WTC11 (cell line): Measurements from ENCODE around the gene TSPAN9. TPM values are rescaled to one million over a fixed set of nuclear protein-coding genes. Genes with fewer than 3 reads are reported as not detected.

Source experiments
- ATAC-seq: fragments of 200-7000 bp; cut with Tn5 transposase; 2 replicates; pipeline ENCODE4 v1.10.0; 2021; ENCODE audit warnings: mild to moderate bottlenecking, moderate library complexity
- CTCF ChIA-PET: fragments of 300-600 bp; sonication (Branson Sonifier 250); formaldehyde crosslinking; loops from one replicate; lab custom pipeline; 2021; ENCODE audit warnings: antibody characterized with exemption; lab: Charles Lee
- POLR2A ChIA-PET: fragments of 350-600 bp; sonication (Branson Sonifier 250); formaldehyde crosslinking; loops from one replicate; lab custom pipeline; 2021; ENCODE audit warnings: antibody characterized with exemption; lab: Charles Lee
- DNase-seq: peaks from one replicate; pipeline ENCODE4 v3.0.0; 2021; ENCODE audit warnings: low spot score
- H3K27ac Mint-ChIP-seq: 2 replicates; pipeline ENCODE4 v1.8.0; 2021; ENCODE audit warnings: mixed read lengths
- H3K27me3 Mint-ChIP-seq: 2 replicates; pipeline ENCODE4 v1.8.0; 2021; ENCODE audit warnings: low read depth, mild to moderate bottlenecking, moderate library complexity, mixed read lengths
- H3K36me3 Mint-ChIP-seq: 2 replicates; pipeline ENCODE4 v1.8.0; 2021; ENCODE audit warnings: mixed read lengths
- H3K4me1 Mint-ChIP-seq: 2 replicates; pipeline ENCODE4 v1.8.0; 2022; ENCODE audit warnings: mixed read lengths
- H3K4me3 Mint-ChIP-seq: 2 replicates; pipeline ENCODE4 v1.8.0; 2021; ENCODE audit warnings: mild to moderate bottlenecking, moderate library complexity, mixed read lengths
- H3K9me3 Mint-ChIP-seq: 2 replicates; pipeline ENCODE4 v1.8.0; 2021; ENCODE audit warnings: mixed read lengths
- ATF6 ChIP-seq: sonication (generic); formaldehyde crosslinking; IDR thresholded peaks from 2 replicates; pipeline ENCODE4 v1.8.1; 2023; ENCODE audit warnings: mild to moderate bottlenecking, missing genetic modification reagents
- CDX4 ChIP-seq: fragments of 250-450 bp; sonication (Bioruptor Pico); IDR thresholded peaks from 2 replicates; pipeline ENCODE4 v1.9.0; 2021; ENCODE audit warnings: moderate library complexity, mild to moderate bottlenecking, inconsistent platforms, borderline replicate concordance
- ELF4 ChIP-seq: sonication (generic); formaldehyde crosslinking; IDR thresholded peaks from 2 replicates; pipeline ENCODE4 v1.8.1; 2022; ENCODE audit warnings: low read depth, mild to moderate bottlenecking, moderate library complexity, missing genetic modification reagents
- ESRRA ChIP-seq: sonication (generic); formaldehyde crosslinking; IDR thresholded peaks from 2 replicates; pipeline ENCODE4 v1.8.1; 2022; ENCODE audit warnings: mild to moderate bottlenecking, missing genetic modification reagents, borderline replicate concordance
- FOXJ3 ChIP-seq: sonication (generic); formaldehyde crosslinking; IDR thresholded peaks from 2 replicates; pipeline ENCODE4 v1.9.0; 2021; ENCODE audit warnings: missing genetic modification reagents, mild to moderate bottlenecking, borderline replicate concordance
- FOXP4 ChIP-seq: sonication (generic); formaldehyde crosslinking; IDR thresholded peaks from 2 replicates; pipeline ENCODE4 v1.8.0; 2022; ENCODE audit warnings: mild to moderate bottlenecking, missing genetic modification reagents
- GRHL2 ChIP-seq: fragments of 250-450 bp; sonication (Bioruptor Pico); IDR thresholded peaks from 2 replicates; pipeline ENCODE4 v1.8.0; 2022; ENCODE audit warnings: mild to moderate bottlenecking, moderate library complexity; ENCODE audit not compliant: insufficient replicate concordance, severe bottlenecking
- GTF2I ChIP-seq: fragments of 250-450 bp; sonication (Bioruptor Pico); conservative IDR thresholded peaks from 2 replicates; pipeline ENCODE4 v1.4.0; 2021; ENCODE audit warnings: mild to moderate bottlenecking
- HMGA2 ChIP-seq: fragments of 250-450 bp; sonication (Bioruptor Pico); IDR thresholded peaks from 2 replicates; pipeline ENCODE4 v1.4.0; 2021; ENCODE audit warnings: mild to moderate bottlenecking, moderate library complexity
- OVOL2 ChIP-seq: fragments of 250-450 bp; sonication (Bioruptor Pico); IDR thresholded peaks from 2 replicates; pipeline ENCODE4 v1.9.0; 2021; ENCODE audit warnings: mild to moderate bottlenecking, borderline replicate concordance
- RELA ChIP-seq: sonication (generic); formaldehyde crosslinking; IDR thresholded peaks from 2 replicates; pipeline ENCODE4 v1.8.1; 2022; ENCODE audit warnings: missing genetic modification reagents, mild to moderate bottlenecking, borderline replicate concordance
- RORB ChIP-seq: fragments of 250-450 bp; sonication (Bioruptor Pico); IDR thresholded peaks from 2 replicates; pipeline ENCODE4 v1.9.0; 2021; ENCODE audit warnings: mild to moderate bottlenecking
- SP1 ChIP-seq: sonication (generic); formaldehyde crosslinking; conservative IDR thresholded peaks from 2 replicates; pipeline ENCODE4 v1.8.1; 2022; ENCODE audit warnings: missing genetic modification reagents
- STAT6 ChIP-seq: sonication (generic); formaldehyde crosslinking; conservative IDR thresholded peaks from 2 replicates; pipeline ENCODE4 v1.8.1; 2023; ENCODE audit warnings: mild to moderate bottlenecking, low read depth, missing genetic modification reagents, moderate library complexity
- USF1 ChIP-seq: sonication (generic); formaldehyde crosslinking; IDR thresholded peaks from 2 replicates; pipeline ENCODE4 v1.8.0; 2022; ENCODE audit warnings: mild to moderate bottlenecking, missing genetic modification reagents
- ZBTB43 ChIP-seq: sonication (generic); formaldehyde crosslinking; IDR thresholded peaks from 2 replicates; pipeline ENCODE4 v1.8.1; 2023; ENCODE audit warnings: mild to moderate bottlenecking, missing genetic modification reagents
- ZNF138 ChIP-seq: sonication (generic); formaldehyde crosslinking; conservative IDR thresholded peaks from 2 replicates; pipeline ENCODE4 v1.8.1; 2022; ENCODE audit warnings: mild to moderate bottlenecking, moderate library complexity, missing genetic modification reagents
- ZNF219 ChIP-seq: sonication (generic); formaldehyde crosslinking; IDR thresholded peaks from 2 replicates; pipeline ENCODE4 v1.8.0; 2023; ENCODE audit warnings: missing genetic modification reagents, mild to moderate bottlenecking, borderline replicate concordance
- ZNF317 ChIP-seq: sonication (generic); formaldehyde crosslinking; IDR thresholded peaks from 2 replicates; pipeline ENCODE4 v1.8.1; 2023; ENCODE audit warnings: low read depth, mild to moderate bottlenecking, moderate library complexity, missing genetic modification reagents, borderline replicate concordance
- ZNF423 ChIP-seq: fragments of 250-450 bp; sonication (Bioruptor Pico); IDR thresholded peaks from 2 replicates; pipeline ENCODE4 v2.1.2; 2022; ENCODE audit warnings: mild to moderate bottlenecking, moderate library complexity
- ZNF425 ChIP-seq: fragments of 250-450 bp; sonication (Bioruptor Pico); conservative IDR thresholded peaks from 2 replicates; pipeline ENCODE4 v1.9.0; 2021; ENCODE audit warnings: mild to moderate bottlenecking
- total RNA-seq: library from RNA; stranded (reverse); gene quantifications from 3 replicates; pipeline ENCODE4 v1.2.3, GENCODE V29; 2021

The TSPAN9 gene
- total RNA-seq, 1 experiment from 2014 or later: 27.6 TPM

GRCh38 chr12:3158851-3159465 is 81.8 kb downstream of the TSPAN9 start:
- peaks cover 25% of the 10 kb centered on the region for H3K9me3 Mint-ChIP-seq
- POLR2A ChIA-PET: no interaction called here
- peaks cover 31% of the 10 kb centered on the region for H3K4me1 Mint-ChIP-seq
- no peaks in the 10 kb centered on the region; the same call in none of the 2 replicates for H3K27me3 Mint-ChIP-seq
- TF ChIP-seq RORB (no peak), GRHL2 (CRISPR knock-in tag) (no peak), ZNF317 (no peak), ZNF425 (CRISPR knock-in tag) (no peak), CDX4 (CRISPR knock-in tag) (no peak), HMGA2 (CRISPR knock-in tag) (no peak), ZNF423 (CRISPR knock-in tag) (no peak), ESRRA (CRISPR knock-in tag) (no peak), ZNF219 (CRISPR knock-in tag) (no peak), FOXP4 (CRISPR knock-in tag) (no peak), ATF6 (CRISPR knock-in tag) (no peak), USF1 (CRISPR knock-in tag) (no peak), SP1 (no peak), RELA (no peak), GTF2I (CRISPR knock-in tag) (no peak)
- CTCF ChIA-PET: no interaction called here
- no peak overlapping the region for H3K4me3 Mint-ChIP-seq
- peaks cover 23% of the 10 kb centered on the region for H3K36me3 Mint-ChIP-seq
- no peak overlapping the region; the same call in 1 of the 2 replicates for H3K27ac Mint-ChIP-seq
- ATAC-seq: no peak
- no peak for DNase-seq

GRCh38 chr12:3160081-3160480 is 82.9 kb downstream of the TSPAN9 start:
- CTCF ChIA-PET: no interaction called here
- TF ChIP-seq OVOL2: no peak
- TF ChIP-seq FOXJ3 (CRISPR knock-in tag): no peak
- no peak for TF ChIP-seq CDX4 (CRISPR knock-in tag)
- no peak for TF ChIP-seq ZBTB43 (CRISPR knock-in tag)
- TF ChIP-seq USF1 (CRISPR knock-in tag): no peak
- no peak for TF ChIP-seq STAT6 (CRISPR knock-in tag)
- TF ChIP-seq ELF4 (CRISPR knock-in tag): no peak
- no peak for TF ChIP-seq ZNF138
- TF ChIP-seq ZNF317: no peak

More at GRCh38 chr12:3160081-3160480, 82.9 kb downstream of the TSPAN9 start:
- H3K27ac Mint-ChIP-seq: no peak overlapping the region
- H3K36me3 Mint-ChIP-seq: peaks cover 23% of the 10 kb centered on the region
- DNase-seq: no peak
- no peaks in the 10 kb centered on the region; the same call in none of the 2 replicates for H3K27me3 Mint-ChIP-seq
- ATAC-seq: no peak
- peaks cover 25% of the 10 kb centered on the region for H3K9me3 Mint-ChIP-seq
- no peak overlapping the region for H3K4me3 Mint-ChIP-seq
- peaks cover 36% of the 10 kb centered on the region for H3K4me1 Mint-ChIP-seq
- POLR2A ChIA-PET: no interaction called here
